Parathyroid adenoma (tissue), 2 donors: ENCODE results near the gene ELL.

ENCODE experiments used
- H2AFZ ChIP-seq: fragments of 300-600 bp; sonication (generic); one replicate; pipeline ENCODE4 v1.7.0; 2017; ENCODE audit warnings: antibody characterized with exemption, mild to moderate bottlenecking
- H3K27ac ChIP-seq: fragments of 300-600 bp; sonication (generic); one replicate; pipeline ENCODE4 v1.7.0; 2017
- H3K27me3 ChIP-seq: fragments of 300-600 bp; sonication (generic); one replicate; pipeline ENCODE4 v1.7.0; 2017; ENCODE audit warnings: low read length; ENCODE audit not compliant: control insufficient read depth, insufficient read depth
- H3K36me3 ChIP-seq: fragments of 300-600 bp; sonication (generic); one replicate; pipeline ENCODE4 v1.7.0; 2017; ENCODE audit warnings: low read length; ENCODE audit not compliant: control insufficient read depth, insufficient read depth
- H3K4me1 ChIP-seq: fragments of 300-600 bp; sonication (generic); one replicate; pipeline ENCODE4 v1.7.0; 2017; ENCODE audit warnings: control low read depth
- H3K4me2 ChIP-seq: fragments of 300-600 bp; sonication (generic); one replicate; pipeline ENCODE4 v1.7.0; 2017; ENCODE audit warnings: low read length
- H3K4me3 ChIP-seq: fragments of 300-600 bp; sonication (generic); one replicate; pipeline ENCODE4 v1.7.0; 2017; ENCODE audit warnings: low read depth, low read length
- H3K79me2 ChIP-seq: fragments of 300-600 bp; sonication (generic); one replicate; pipeline ENCODE4 v1.7.0; 2017; ENCODE audit warnings: control low read depth
- H3K9ac ChIP-seq: fragments of 300-600 bp; sonication (generic); one replicate; pipeline ENCODE4 v1.7.0; 2017; ENCODE audit warnings: mild to moderate bottlenecking
- H3K9me3 ChIP-seq: fragments of 300-600 bp; sonication (generic); one replicate; pipeline ENCODE4 v1.7.0; 2017; ENCODE audit warnings: low read length; ENCODE audit not compliant: control insufficient read depth
- TF ChIP-seq, protein P1 (sequence below): fragments of 300-600 bp; sonication (generic); IDR thresholded peaks from one replicate; pipeline ENCODE4 v1.7.0; 2017; ENCODE audit warnings: antibody characterized with exemption, mild to moderate bottlenecking
- donor health status: primary hyperparathyroidism.

ELL gene

GRCh38 chr19:18478545-18479311 lies 43.1 kb downstream of the ELL start:
- Histone ChIP-seq H3K9me3 (no peaks in the 10 kb centered on the region), H3K79me2 (peaks cover 82% of the 10 kb centered on the region), H3K4me1 (peaks cover 13% of the 10 kb centered on the region), H3K4me3 (no peak overlapping the region), H3K9ac (no peak overlapping the region), H2AFZ (no peak overlapping the region), H3K27me3 (no peaks in the 10 kb centered on the region), H3K27ac (peak overlapping the region; percentile 78), H3K4me2 (no peak overlapping the region), H3K36me3 (no peaks in the 10 kb centered on the region)
- TF ChIP-seq, protein P1, sequence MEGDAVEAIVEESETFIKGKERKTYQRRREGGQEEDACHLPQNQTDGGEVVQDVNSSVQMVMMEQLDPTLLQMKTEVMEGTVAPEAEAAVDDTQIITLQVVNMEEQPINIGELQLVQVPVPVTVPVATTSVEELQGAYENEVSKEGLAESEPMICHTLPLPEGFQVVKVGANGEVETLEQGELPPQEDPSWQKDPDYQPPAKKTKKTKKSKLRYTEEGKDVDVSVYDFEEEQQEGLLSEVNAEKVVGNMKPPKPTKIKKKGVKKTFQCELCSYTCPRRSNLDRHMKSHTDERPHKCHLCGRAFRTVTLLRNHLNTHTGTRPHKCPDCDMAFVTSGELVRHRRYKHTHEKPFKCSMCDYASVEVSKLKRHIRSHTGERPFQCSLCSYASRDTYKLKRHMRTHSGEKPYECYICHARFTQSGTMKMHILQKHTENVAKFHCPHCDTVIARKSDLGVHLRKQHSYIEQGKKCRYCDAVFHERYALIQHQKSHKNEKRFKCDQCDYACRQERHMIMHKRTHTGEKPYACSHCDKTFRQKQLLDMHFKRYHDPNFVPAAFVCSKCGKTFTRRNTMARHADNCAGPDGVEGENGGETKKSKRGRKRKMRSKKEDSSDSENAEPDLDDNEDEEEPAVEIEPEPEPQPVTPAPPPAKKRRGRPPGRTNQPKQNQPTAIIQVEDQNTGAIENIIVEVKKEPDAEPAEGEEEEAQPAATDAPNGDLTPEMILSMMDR: no peak

- no peaks in the 10 kb centered on the region for H3K27me3 ChIP-seq
- no peaks in the 10 kb centered on the region for H3K9me3 ChIP-seq
- H3K4me2 ChIP-seq: no peak overlapping the region
- H3K4me1 ChIP-seq: peaks cover 13% of the 10 kb centered on the region
- H3K4me3 ChIP-seq: no peak overlapping the region
- peaks cover 78% of the 10 kb centered on the region for H3K79me2 ChIP-seq
- TF ChIP-seq, protein P1: no peak
- H3K36me3 ChIP-seq: no peaks in the 10 kb centered on the region
- H3K9ac ChIP-seq: no peak overlapping the region
- peak overlapping the region; percentile 78 for H3K27ac ChIP-seq
- H2AFZ ChIP-seq: no peak overlapping the region
Observed at GRCh38 chr19:18477974-18478373, 43.9 kb downstream of the ELL start.

GRCh38 chr19:18477042-18477779 lies 44.7 kb downstream of the ELL start:
- H3K9me3 ChIP-seq: no peaks in the 10 kb centered on the region
- H3K4me1 ChIP-seq: peaks cover 13% of the 10 kb centered on the region
- no peak overlapping the region for H3K4me3 ChIP-seq
- no peak overlapping the region for H3K27ac ChIP-seq
- TF ChIP-seq, protein P1: no peak
- no peak overlapping the region for H3K9ac ChIP-seq
- peaks cover 76% of the 10 kb centered on the region for H3K79me2 ChIP-seq
- H2AFZ ChIP-seq: no peak overlapping the region
- no peak overlapping the region for H3K4me2 ChIP-seq
- no peaks in the 10 kb centered on the region for H3K36me3 ChIP-seq
- H3K27me3 ChIP-seq: no peaks in the 10 kb centered on the region

DNA sequence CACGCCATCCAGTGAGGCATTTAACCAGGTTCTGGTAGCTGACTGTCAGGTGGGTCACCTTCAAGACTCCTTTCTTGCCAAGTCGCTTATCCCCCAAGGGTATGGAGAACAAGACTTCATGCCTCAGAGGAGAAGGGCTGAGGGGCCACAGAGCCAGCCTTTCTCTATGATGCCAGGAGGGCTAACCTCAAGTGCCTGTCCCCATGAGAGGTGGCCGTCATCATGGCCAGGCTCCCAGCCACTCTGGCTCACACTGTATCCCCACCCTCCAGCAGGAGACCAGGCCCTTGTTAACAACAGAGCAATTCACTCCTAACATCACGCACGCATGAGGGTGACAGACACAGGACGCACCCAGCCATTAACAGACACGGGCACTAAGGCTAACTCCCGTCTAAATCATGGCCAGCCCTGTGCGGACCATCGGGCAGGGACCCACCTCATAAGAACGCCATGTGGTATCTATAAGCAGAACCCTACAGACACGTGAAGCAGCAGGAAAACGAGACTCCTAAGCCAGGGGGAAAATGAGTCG lies 45.3 kb downstream of the ELL start:
- peaks cover 13% of the 10 kb centered on the region for H3K4me1 ChIP-seq
- H3K9me3 ChIP-seq: no peaks in the 10 kb centered on the region
- H3K27ac ChIP-seq: no peak overlapping the region
- H3K79me2 ChIP-seq: peaks cover 76% of the 10 kb centered on the region
- no peaks in the 10 kb centered on the region for H3K36me3 ChIP-seq
- H3K9ac ChIP-seq: no peak overlapping the region
- H3K4me3 ChIP-seq: no peak overlapping the region
- H3K27me3 ChIP-seq: no peaks in the 10 kb centered on the region
- H2AFZ ChIP-seq: no peak overlapping the region
- TF ChIP-seq, protein P1: no peak
- H3K4me2 ChIP-seq: no peak overlapping the region
